B cell (primary cell): ENCODE measurements around the gene MYCBP. TPM values are rescaled to one million over a fixed set of nuclear protein-coding genes. Genes with fewer than 3 reads are reported as not detected.

ENCODE experiments used
- ATAC-seq: fragments of 200-7000 bp; cut with Tn5 transposase; one replicate; pipeline ENCODE4 v1.10.0; 2021; ENCODE audit warnings: low read depth, mild to moderate bottlenecking, moderate number of reproducible peaks, moderate library complexity
- CTCF ChIA-PET: fragments of 350-600 bp; sonication (Branson Sonifier 250); formaldehyde crosslinking; loops from one replicate; lab custom pipeline; 2021; ENCODE audit warnings: antibody characterized with exemption, inconsistent platforms; lab: Charles Lee
- POLR2A ChIA-PET: fragments of 350-600 bp; sonication (Branson Sonifier 250); formaldehyde crosslinking; loops from one replicate; lab custom pipeline; 2021; ENCODE audit warnings: antibody characterized with exemption; lab: Charles Lee
- DNase-seq: peaks from one replicate; pipeline ENCODE4 v3.0.0; 2013
- H2AFZ ChIP-seq: 2 replicates; pipeline ENCODE4 v1.6.1; 2012; ENCODE audit warnings: mild to moderate bottlenecking, low read depth, low read length; ENCODE audit not compliant: insufficient read depth, poor library complexity, severe bottlenecking
- H3K27ac ChIP-seq, 2 donors: 1 replicate in 1 of 2; 2 replicates in 1 of 2; pipeline ENCODE4 v1.5.1; 2012 to 2013; ENCODE audit warnings: low read length in 2 of 2, mild to moderate bottlenecking in 2 of 2, moderate library complexity in 1 of 2
- H3K27me3 ChIP-seq, 4 experiments: fragments of 200-600 bp in 1 of 4; sonication (generic) in 1 of 4; replicated peaks in 1 of 4; 1 replicate in 2 of 4; 2 replicates in 2 of 4; pipeline versions ENCODE4 v1.6.1 to v1.7.0; 2013 to 2016; ENCODE audit warnings: low read length in 3 of 4, mild to moderate bottlenecking in 2 of 4, mixed read lengths in 1 of 4, moderate library complexity in 1 of 4; ENCODE audit not compliant: insufficient read depth in 4 of 4, control insufficient read depth in 3 of 4; ENCODE audit errors: control extremely low read depth in 1 of 4
- H3K36me3 ChIP-seq, 2 experiments: replicated peaks in 1 of 2; 1 replicate in 1 of 2; 2 replicates in 1 of 2; pipeline versions ENCODE4 v1.6.1 to v1.7.1; 2013; ENCODE audit warnings: low read length in 1 of 2; ENCODE audit not compliant: insufficient read depth in 2 of 2, control insufficient read depth in 1 of 2; ENCODE audit errors: control extremely low read depth in 1 of 2, extremely low read depth in 1 of 2
- H3K4me1 ChIP-seq, 2 donors: fragments of 200-600 bp in 1 of 2; sonication (generic) in 1 of 2; 1 replicate in 1 of 2; 2 replicates in 1 of 2; pipeline versions ENCODE4 v1.5.1 to v1.6.1; 2013 to 2017; ENCODE audit warnings: low read length in 2 of 2; ENCODE audit not compliant: control insufficient read depth in 2 of 2, insufficient read depth in 2 of 2
- H3K4me2 ChIP-seq: replicated peaks from 2 replicates; pipeline ENCODE3; 2012; ENCODE audit warnings: mild to moderate bottlenecking, low read depth, low read length; ENCODE audit not compliant: poor library complexity, severe bottlenecking
- H3K4me3 ChIP-seq, 5 experiments: fragments of 200-600 bp in 1 of 5; sonication (generic) in 1 of 5; 1 replicate in 3 of 5; 2 replicates in 2 of 5; pipeline versions ENCODE4 v1.5.1 to v1.7.0; 2011 to 2016; ENCODE audit warnings: low read length in 4 of 5, mild to moderate bottlenecking in 4 of 5, low read depth in 2 of 5, control low read depth in 1 of 5, moderate library complexity in 1 of 5; ENCODE audit not compliant: insufficient read depth in 1 of 5; ENCODE audit errors: control extremely low read depth in 1 of 5, extremely low read depth in 1 of 5
- H3K79me2 ChIP-seq: fragments of 200-600 bp; sonication (generic); one replicate; pipeline ENCODE4 v1.6.0; 2016; ENCODE audit warnings: low read length; ENCODE audit not compliant: control insufficient read depth, insufficient read depth
- H3K9ac ChIP-seq: fragments of 200-600 bp; sonication (generic); 2 replicates; pipeline ENCODE4 v1.6.1; 2017; ENCODE audit warnings: mild to moderate bottlenecking, low read length, moderate library complexity
- H3K9me3 ChIP-seq, 3 donors: one replicate each; pipeline versions ENCODE4 v1.6.1 to v1.7.1; 2013; ENCODE audit warnings: low read length in 2 of 3; ENCODE audit not compliant: control insufficient read depth in 2 of 3, insufficient read depth in 1 of 3; ENCODE audit errors: control extremely low read depth in 1 of 3
- H4K20me1 ChIP-seq: 2 replicates; pipeline ENCODE4 v1.6.0; 2012; ENCODE audit warnings: mild to moderate bottlenecking, low read length; ENCODE audit not compliant: insufficient read depth, control insufficient read depth, poor library complexity, severe bottlenecking
- H3K27ac Mint-ChIP-seq: one replicate; pipeline ENCODE4 v1.8.0; 2021; ENCODE audit warnings: mixed read lengths
- H3K27me3 Mint-ChIP-seq: one replicate; pipeline ENCODE4 v1.8.0; 2021; ENCODE audit warnings: mixed read lengths
- H3K4me1 Mint-ChIP-seq: one replicate; pipeline ENCODE4 v1.8.0; 2021; ENCODE audit warnings: mixed read lengths
- H3K4me3 Mint-ChIP-seq: one replicate; pipeline ENCODE4 v1.8.0; 2021; ENCODE audit warnings: mixed read lengths
- H3K9me3 Mint-ChIP-seq: one replicate; pipeline ENCODE4 v1.8.0; 2022; ENCODE audit warnings: mixed read lengths; ENCODE audit not compliant: insufficient read depth
- EZH2 ChIP-seq: IDR thresholded peaks from 2 replicates; pipeline ENCODE4 v1.6.1; 2012; ENCODE audit warnings: borderline replicate concordance, low read depth, mild to moderate bottlenecking, moderate library complexity, low read length; ENCODE audit not compliant: insufficient read depth, poor library complexity, severe bottlenecking
- WGBS: methylation state at CpG from one replicate; pipeline ENCODE4 v1.1.5; 2013; ENCODE audit warnings: missing lambda C conversion rate; ENCODE audit not compliant: insufficient coverage; 5-methylcytosine and 5-hydroxymethylcytosine counted together
- intact Hi-C: fragments of 100-400 bp; cut with micrococcal nuclease; formaldehyde crosslinking; loops from one replicate; pipeline ENCODE4 v1.10.0; 2022
- polyA plus RNA-seq: library from polyadenylated mRNA; depleted of rRNA; stranded (reverse); fragments of >200 nt; gene quantifications from 2 replicates; pipeline ENCODE4 v1.2.3, GENCODE V29; 2012
- total RNA-seq, 2 donors: library from RNA; stranded (reverse); fragments of 120-200 nt in 1 of 2; gene quantifications; 1 replicate in 1 of 2; 2 replicates in 1 of 2; pipeline versions ENCODE4 v1.2.3 to v1.2.4, GENCODE V29; 2013 to 2022
- TF ChIP-seq, protein P1 (sequence below): fragments of 200-600 bp; IDR thresholded peaks from one replicate; pipeline ENCODE4 v1.8.0; 2022; ENCODE audit warnings: antibody characterized with exemption, mild to moderate bottlenecking

The MYCBP gene
- total and polyA plus RNA-seq, 2 donors (not counting 1 experiment from before 2014, with no cell fraction given), result 3.1 to 7.8 TPM

- Histone ChIP-seq H3K27ac (no peak overlapping the region), H2AFZ (peak overlapping the region; percentile 64), H3K9me3 (peaks cover 0 to 21% (median 5%) of the 10 kb centered on the region in 3 donors), H3K36me3 (no peaks in the 10 kb centered on the region), H3K9ac (peak overlapping the region; percentile 37), H4K20me1 (no peaks in the 10 kb centered on the region), H3K4me3 (peak overlapping the region in 3 of 5 experiments; percentile 10 to 20 (median 12)), H3K79me2 (no peaks in the 10 kb centered on the region), H3K4me1 (peaks cover 17 to 19% of the 10 kb centered on the region in 2 donors), H3K4me2 (peak overlapping the region; percentile 74), H3K27me3 (peaks cover 0 to 56% (median 43%) of the 10 kb centered on the region in 4 experiments)
- ATAC-seq (no peak), DNase-seq (no peak)
- Mint-ChIP-seq H3K4me3 (peak overlapping the region; percentile 62), H3K27me3 (peaks cover 82% of the 10 kb centered on the region), H3K27ac (no peak overlapping the region), H3K4me1 (peaks cover 17% of the 10 kb centered on the region), H3K9me3 (no peaks in the 10 kb centered on the region)
- ChIA-PET POLR2A (no interaction called here), CTCF (no interaction called here)
- TF ChIP-seq, protein P1, sequence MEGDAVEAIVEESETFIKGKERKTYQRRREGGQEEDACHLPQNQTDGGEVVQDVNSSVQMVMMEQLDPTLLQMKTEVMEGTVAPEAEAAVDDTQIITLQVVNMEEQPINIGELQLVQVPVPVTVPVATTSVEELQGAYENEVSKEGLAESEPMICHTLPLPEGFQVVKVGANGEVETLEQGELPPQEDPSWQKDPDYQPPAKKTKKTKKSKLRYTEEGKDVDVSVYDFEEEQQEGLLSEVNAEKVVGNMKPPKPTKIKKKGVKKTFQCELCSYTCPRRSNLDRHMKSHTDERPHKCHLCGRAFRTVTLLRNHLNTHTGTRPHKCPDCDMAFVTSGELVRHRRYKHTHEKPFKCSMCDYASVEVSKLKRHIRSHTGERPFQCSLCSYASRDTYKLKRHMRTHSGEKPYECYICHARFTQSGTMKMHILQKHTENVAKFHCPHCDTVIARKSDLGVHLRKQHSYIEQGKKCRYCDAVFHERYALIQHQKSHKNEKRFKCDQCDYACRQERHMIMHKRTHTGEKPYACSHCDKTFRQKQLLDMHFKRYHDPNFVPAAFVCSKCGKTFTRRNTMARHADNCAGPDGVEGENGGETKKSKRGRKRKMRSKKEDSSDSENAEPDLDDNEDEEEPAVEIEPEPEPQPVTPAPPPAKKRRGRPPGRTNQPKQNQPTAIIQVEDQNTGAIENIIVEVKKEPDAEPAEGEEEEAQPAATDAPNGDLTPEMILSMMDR, result no peak
- TF ChIP-seq EZH2, result no peak
- WGBS, result 42% methylated on average over 41 of the region's 45 CpGs
- intact Hi-C loops, result no loop called here
Observed at GRCh38 chr1:38817267-38818174, 55.6 kb downstream of the MYCBP start.
